Measurements from ENCODE around the gene MROH8.
A peak's percentile ranks its signal among the peaks of the same experiment; 100 is the strongest.
"Not testable (repeated sequence)": the region's sequence is repeated elsewhere in the genome, so short reads cannot be mapped to it uniquely, and the experiment has no call there.

Gene MROH8

DNA sequence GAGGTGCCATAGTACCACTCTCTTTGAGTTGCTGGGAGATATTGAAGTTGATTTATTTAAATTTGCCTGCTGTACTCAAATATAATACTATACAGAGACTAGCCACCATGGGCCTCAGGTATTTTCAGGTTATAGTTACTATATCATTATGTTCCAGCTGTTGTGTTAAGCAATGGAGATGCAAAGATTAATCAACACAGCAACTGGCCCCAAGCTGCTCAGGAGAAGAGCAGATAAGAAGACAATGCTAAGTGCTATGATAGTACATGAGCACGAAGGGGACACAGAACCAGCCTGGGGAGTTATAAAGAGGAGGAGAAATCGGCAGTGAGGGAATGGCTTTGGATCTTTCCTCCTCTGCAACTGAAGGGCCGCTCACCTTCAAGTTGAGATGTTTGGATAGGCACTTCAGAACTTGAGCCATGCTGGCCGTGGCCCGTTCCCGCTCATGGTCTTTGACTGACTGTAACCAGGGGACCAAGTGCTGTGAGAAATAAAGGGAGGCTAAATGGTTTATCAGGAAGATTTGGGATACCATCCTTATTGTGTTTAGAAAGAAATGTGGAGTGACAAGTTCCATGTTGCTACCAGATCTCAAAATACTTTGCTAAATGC, 24.6 kb downstream of the MROH8 start:
- DNase-seq (ENCODE audit: low read depth): no peak

- DNase-seq (ENCODE audit: low read depth): no peak
Observed at GRCh38 chr20:37152284-37152683, 27.1 kb downstream of the MROH8 start.

- DNase-seq (ENCODE audit: low read depth): no peak
Observed at GRCh38 chr20:37151529-37151928, 27.8 kb downstream of the MROH8 start.

GRCh38 chr20:37150864-37151263, 28.5 kb downstream of the MROH8 start:
- not testable (repeated sequence) for DNase-seq (ENCODE audit: low read depth)

GRCh38 chr20:37147250-37147649, 32.1 kb downstream of the MROH8 start:
- no peak for DNase-seq (ENCODE audit: low read depth)

DNA sequence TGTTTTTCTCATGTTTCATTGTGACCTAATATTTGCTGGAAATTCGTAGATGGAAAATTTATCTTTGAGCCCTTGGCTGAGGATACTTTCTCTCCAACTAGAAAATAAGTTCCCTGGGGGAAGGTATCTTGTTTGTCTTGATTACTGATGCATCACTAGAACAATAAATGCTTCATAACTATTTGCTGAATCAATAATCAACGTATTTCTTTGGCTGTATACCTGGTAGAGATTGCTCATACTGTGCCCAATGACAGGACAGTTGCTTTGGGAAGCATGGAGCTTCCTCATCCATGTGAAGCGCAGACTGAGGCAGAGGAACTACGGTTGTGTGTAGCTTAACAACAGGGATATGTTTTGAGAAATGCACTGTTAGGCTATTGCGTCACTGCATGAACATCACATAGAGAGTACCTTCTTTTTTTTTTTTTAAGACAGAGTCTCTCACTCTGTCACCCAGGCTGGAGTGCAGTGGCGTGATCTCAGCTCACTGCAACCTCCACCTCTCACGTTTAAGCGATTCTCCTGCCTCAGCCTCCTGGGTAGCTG, 34.4 kb downstream of the MROH8 start:
- no peak for DNase-seq (ENCODE audit: low read depth)

DNA sequence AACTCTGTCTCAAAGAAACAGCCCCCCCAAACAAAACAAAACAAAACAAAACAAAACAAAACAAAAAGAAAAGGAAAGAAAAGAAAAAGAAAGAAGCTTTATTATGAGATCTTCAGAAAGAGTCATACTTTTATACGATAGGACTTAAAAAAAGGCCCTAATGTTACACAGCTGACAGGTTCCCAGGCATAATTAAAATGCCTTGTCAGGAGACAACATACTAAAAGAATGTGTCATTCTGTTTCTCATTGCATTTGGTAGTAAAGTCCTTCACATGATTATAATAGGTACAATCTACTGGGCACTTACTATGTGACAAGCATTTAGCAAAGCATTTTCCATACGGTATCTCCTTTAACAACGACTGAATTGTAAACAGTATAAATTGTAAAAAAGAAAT, 36.6 kb downstream of the MROH8 start:
- no peak for DNase-seq (ENCODE audit: low read depth)

DNA sequence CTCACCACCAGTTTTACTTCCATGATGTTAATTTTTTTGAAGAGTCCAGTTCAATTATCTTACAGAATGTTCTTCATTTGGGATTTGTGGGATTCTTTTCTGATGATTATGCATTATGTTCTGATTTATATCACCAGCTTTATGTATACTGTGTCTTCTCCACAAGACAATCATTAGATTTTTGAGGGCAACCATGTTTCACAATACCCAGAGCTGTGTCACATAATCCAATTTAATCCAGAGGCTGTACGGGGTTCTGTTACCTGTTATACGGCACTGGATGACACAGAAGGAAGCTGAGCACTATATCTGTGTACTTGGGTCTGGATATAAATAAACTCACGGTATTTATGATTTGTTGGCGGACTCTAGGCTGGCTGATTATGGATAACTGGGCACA, 41.8 kb downstream of the MROH8 start:
- no peak for DNase-seq (ENCODE audit: low read depth)

- no peak for DNase-seq (ENCODE audit: low read depth)
Observed at GRCh38 chr20:37133952-37134351, 45.4 kb downstream of the MROH8 start.

GRCh38 chr20:37131486-37131885, 47.9 kb downstream of the MROH8 start:
- no peak for DNase-seq (ENCODE audit: low read depth)

DNA sequence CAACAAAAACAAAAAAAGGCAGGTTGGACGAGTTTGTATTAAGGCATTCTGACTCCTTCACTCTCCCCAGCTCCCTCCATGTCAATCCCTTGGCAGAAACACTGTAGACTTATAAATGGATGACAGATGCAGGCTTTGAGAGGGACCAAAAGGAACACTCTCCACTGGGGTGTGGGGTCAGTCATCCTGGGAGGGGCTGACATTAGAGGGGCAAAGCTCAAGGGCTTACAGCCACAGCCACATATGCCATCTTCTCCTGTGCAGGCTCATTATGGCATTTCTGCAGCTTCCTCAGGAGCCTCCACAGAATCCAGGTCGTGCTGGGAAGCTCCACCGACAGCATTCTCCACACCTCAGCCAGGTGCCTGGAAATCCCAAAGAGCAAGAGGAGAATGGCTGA, 50.5 kb downstream of the MROH8 start:
- DNase-seq (ENCODE audit: low read depth): no peak

DNA sequence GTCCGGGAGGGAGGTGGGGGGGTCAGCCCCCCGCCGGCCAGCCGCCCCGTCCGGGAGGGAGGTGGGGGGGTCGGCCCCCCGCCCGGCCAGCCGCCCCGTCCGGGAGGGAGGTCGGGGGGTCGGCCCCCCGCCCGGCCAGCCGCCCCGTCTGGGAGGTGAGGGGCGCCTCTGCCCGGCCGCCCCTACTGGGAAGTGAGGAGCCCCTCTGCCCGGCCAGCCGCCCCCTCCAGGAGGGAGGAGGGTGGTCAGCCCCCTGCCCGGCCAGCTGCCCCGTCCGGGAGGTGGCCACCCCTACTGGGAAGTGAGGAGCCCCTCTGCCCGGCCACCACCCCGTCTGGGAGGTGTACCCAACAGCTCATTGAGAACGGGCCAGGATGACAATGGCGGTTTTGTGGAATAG, 53.1 kb downstream of the MROH8 start:
- not testable (repeated sequence) for DNase-seq (ENCODE audit: low read depth)

DNA sequence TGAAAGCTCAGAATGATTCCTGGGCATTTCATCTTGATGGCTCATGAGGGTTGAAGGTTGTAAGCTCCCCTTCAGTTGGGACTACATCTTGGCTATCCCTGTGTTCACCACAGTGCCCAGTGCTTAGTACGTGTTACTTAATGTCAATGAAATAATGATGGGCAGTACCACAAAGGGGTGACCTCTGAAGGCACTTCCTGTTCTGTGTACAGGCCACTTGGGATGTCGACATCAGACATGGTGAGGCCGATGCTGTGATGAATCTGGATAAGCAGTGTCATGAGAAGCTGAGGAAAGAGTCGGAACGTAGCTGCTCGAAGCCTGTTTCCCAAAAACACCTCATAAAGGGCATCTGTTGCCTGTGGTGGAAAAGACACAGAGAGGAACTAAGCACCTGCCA, 55.9 kb downstream of the MROH8 start:
- DNase-seq (ENCODE audit: low read depth): no peak

DNA sequence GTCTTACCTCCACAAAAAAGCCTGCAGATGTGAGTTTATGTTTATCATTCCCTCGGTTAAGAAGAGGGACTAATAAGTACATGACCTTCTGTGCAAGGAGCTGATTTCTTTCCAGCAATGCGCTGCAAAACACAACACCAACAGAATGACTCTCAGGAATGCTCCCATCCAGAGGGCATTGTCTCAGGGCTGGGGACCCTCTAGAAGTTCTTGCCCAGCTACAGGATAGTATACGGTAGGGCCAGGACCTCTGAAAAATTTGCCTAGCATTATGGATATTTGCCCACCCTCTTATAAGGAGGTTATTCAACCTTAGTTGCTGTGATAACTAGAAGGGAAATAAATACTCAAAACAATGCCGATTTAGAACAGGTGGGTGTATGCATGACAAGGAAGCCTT, 58.9 kb downstream of the MROH8 start:
- no peak for DNase-seq (ENCODE audit: low read depth)

DNA sequence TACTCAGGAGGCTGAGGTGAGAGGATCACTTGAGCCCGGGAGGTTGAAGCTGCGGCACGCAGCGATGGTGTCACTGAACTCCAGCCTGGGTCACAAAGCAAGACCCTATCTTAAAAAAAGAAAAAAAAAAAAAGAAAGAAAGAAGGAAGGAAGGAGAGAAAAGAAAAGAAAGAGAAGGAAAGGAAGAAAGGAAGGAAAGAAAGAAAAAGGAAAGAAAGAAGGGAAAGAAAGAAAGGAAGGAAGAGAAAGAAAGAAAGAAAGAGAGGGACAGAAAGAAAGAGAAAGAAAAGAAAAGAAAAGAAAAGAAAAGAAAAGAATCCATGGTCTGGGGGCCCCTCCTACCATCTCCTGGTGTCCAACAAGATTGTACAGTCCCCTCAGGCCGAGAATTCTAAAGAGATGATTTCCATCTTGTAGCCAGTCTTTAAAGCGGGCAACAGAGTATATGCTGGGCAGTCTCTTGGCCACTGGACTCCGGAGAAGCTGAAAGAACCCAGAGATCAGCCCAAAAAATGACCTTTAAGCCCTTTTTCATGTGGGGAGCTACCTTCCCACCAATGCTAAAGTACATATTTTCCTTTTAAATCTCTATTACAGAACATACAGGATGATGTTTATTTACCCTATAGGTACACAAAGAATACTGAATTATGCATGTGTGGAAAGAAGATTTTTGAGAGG, 59.9 kb downstream of the MROH8 start:
- DNase-seq (ENCODE audit: low read depth): no peak

GRCh38 chr20:37114012-37114411, 65.3 kb downstream of the MROH8 start:
- no peak for DNase-seq (ENCODE audit: low read depth)

GRCh38 chr20:37111926-37112455, 67.4 kb downstream of the MROH8 start:
- no peak for DNase-seq (ENCODE audit: low read depth)

GRCh38 chr20:37108676-37109075, 70.7 kb downstream of the MROH8 start:
- DNase-seq (ENCODE audit: low read depth): no peak

- DNase-seq (ENCODE audit: low read depth): no peak
Observed at GRCh38 chr20:37102571-37102970, 76.8 kb downstream of the MROH8 start.

DNA sequence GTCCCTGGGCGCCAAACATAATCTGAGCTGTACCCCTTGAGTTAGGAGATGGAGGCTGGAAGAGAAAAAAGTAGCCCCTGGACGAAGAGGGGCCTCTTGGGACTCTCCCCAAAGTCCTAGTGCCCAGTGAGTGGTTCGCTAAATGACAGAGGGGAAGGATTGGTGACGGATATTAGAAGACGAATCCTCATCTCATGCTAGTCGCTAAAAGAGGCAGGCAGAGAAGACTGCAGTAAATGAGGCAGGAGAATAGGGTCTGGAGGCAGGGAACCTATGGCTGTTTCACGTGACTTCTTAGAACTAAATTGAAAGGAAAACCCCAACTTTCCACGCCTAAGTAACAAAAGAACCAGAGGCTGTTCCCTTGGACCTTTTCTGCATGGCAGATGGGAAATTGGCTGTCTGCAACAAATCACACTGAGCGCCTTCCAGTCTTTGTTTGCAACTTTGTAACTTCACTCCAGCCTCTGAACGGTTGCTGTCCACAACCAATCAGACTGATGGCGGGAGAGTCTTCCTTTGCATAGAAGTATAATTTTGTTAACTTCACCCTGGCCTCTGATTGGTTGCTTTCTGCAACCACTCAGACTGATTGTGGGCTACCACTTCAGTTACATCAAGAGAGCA, 82.8 kb downstream of the MROH8 start:
- no peak for DNase-seq (ENCODE audit: low read depth)

- DNase-seq (ENCODE audit: low read depth): peak; percentile 48
Observed at GRCh38 chr20:37095599-37096414, 83.5 kb downstream of the MROH8 start, which contains the start of gene RBL1. Gene RBL1 (minus strand): TSS chr20:37095997. CDS start chr20:37095928, 69 bp downstream.

GRCh38 chr20:37095108-37095598, 84.2 kb downstream of the MROH8 start:
- no peak for DNase-seq (ENCODE audit: low read depth)

Measured in CMK (cell line).